Colonic mucosa (tissue), 4 donors: ENCODE data around the gene LGALS3. TPM values are rescaled to one million over a fixed set of nuclear protein-coding genes. Genes with fewer than 3 reads are reported as not detected.

Source experiments
- DNase-seq: peaks from one replicate; pipeline ENCODE4 v3.0.0-alpha.2; 2020
- H3K27ac ChIP-seq: fragments of 200-600 bp; one replicate; pipeline ENCODE4 v1.8.0; 2021
- H3K27me3 ChIP-seq: fragments of 200-600 bp; one replicate; pipeline ENCODE4 v1.8.0; 2021
- H3K36me3 ChIP-seq: fragments of 200-600 bp; one replicate; pipeline ENCODE4 v1.8.0; 2021
- H3K4me1 ChIP-seq: fragments of 200-600 bp; one replicate; pipeline ENCODE4 v1.8.0; 2021; ENCODE audit warnings: mild to moderate bottlenecking
- H3K4me3 ChIP-seq: fragments of 200-600 bp; one replicate; pipeline ENCODE4 v1.8.0; 2021
- H3K9ac ChIP-seq, 2 donors: one replicate each; pipeline ENCODE4 v1.7.0; 2013; ENCODE audit warnings: control low read depth in 2 of 2, low read depth in 2 of 2, low read length in 2 of 2
- H3K9me3 ChIP-seq: fragments of 200-600 bp; one replicate; pipeline ENCODE4 v1.8.0; 2021
- intact Hi-C: fragments of 100-400 bp; cut with DNase I; formaldehyde crosslinking; loops from one replicate; pipeline ENCODE4 v1.14.1; 2022
- total RNA-seq, 2 donors: library from RNA; stranded (reverse); fragmentation: NEBNext Ultra II Directional in 1 of 2; extraction: Animal tissue kit (Norgen Biotek cat#: 25700) in 1 of 2; gene quantifications; one replicate each; pipeline ENCODE4 v1.2.1, GENCODE V29; 2021
- TF ChIP-seq, protein P1 (sequence below): fragments of 200-600 bp; IDR thresholded peaks from one replicate; pipeline ENCODE4 v1.8.0; 2022; ENCODE audit warnings: antibody characterized with exemption, mild to moderate bottlenecking
- donor health status: healthy.
- donor health status: DM: no; HTN: no; CAD: no.
- donor health status: DM: no; HTN: no; CAD: no.

The LGALS3 gene
- total RNA-seq, 2 donors from 2014 or later: 1,592 to 1,798 TPM

DNA sequence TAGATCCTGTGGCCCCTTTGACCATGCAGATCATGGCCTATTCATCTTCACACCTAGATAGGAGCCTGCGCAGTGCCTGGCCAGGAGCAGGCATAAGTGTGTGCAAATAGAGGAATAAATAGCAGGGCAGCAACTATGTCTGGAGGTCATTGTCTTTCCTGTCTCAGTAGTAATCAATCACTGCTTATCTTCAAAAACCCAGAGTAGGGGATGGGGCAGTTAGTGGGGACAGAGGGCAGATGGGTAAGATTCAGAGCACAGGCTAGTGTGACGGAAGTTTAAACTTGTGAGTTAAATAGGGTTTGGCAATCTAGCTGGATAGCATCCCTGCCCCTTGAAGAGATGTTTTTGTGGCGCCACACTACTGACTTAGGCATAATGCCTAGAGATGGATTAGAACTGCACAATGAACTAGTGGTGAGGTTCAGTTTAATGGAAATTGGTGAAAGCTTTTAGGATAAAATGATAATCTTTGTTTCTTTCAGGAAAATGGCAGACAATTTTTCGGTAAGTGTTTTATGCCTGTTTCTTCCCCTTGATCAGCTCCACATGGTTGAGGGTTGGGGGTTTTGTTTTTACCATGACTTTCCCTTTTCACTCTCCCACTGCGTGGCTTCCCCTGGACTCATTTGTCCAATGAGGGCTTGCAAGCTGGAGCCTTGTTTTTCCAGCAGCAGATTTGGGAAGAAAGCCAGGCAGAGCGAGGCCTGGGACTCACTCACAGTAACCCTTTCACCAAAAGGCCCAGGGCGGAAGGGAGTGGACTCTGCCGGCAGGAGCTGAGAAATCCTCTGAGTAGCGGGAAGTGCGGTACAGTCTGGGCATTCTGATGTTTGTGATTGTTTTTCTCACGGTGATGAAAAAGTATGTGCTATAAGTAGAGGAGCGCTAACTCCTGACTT lies 8.1 kb downstream of the LGALS3 start:
- peak; percentile 63 for DNase-seq
- TF ChIP-seq, protein P1, sequence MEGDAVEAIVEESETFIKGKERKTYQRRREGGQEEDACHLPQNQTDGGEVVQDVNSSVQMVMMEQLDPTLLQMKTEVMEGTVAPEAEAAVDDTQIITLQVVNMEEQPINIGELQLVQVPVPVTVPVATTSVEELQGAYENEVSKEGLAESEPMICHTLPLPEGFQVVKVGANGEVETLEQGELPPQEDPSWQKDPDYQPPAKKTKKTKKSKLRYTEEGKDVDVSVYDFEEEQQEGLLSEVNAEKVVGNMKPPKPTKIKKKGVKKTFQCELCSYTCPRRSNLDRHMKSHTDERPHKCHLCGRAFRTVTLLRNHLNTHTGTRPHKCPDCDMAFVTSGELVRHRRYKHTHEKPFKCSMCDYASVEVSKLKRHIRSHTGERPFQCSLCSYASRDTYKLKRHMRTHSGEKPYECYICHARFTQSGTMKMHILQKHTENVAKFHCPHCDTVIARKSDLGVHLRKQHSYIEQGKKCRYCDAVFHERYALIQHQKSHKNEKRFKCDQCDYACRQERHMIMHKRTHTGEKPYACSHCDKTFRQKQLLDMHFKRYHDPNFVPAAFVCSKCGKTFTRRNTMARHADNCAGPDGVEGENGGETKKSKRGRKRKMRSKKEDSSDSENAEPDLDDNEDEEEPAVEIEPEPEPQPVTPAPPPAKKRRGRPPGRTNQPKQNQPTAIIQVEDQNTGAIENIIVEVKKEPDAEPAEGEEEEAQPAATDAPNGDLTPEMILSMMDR: no peak
- Histone ChIP-seq H3K27ac (peak overlapping the region; percentile 37), H3K4me3 (no peak overlapping the region), H3K4me1 (peaks cover 10% of the 10 kb centered on the region), H3K9ac (peak overlapping the region in 1 of 2 donors; percentile 7), H3K36me3 (peaks cover 29% of the 10 kb centered on the region), H3K27me3 (no peaks in the 10 kb centered on the region), H3K9me3 (no peaks in the 10 kb centered on the region)
- intact Hi-C loops: no loop called here

DNA sequence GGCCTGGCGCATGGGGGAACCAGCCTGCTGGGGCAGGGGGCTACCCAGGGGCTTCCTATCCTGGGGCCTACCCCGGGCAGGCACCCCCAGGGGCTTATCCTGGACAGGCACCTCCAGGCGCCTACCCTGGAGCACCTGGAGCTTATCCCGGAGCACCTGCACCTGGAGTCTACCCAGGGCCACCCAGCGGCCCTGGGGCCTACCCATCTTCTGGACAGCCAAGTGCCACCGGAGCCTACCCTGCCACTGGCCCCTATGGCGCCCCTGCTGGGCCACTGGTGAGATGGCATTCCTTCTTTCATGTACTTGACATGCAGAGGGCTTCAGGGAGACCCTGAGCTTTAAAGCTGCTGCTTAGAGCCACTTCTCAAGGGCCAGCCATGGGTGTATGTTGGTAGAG lies 9.0 kb downstream of the LGALS3 start:
- TF ChIP-seq, protein P1: no peak
- Histone ChIP-seq H3K9ac (no peak overlapping the region), H3K4me3 (no peak overlapping the region), H3K27me3 (no peaks in the 10 kb centered on the region), H3K27ac (no peak overlapping the region), H3K4me1 (peaks cover 10% of the 10 kb centered on the region), H3K9me3 (no peaks in the 10 kb centered on the region), H3K36me3 (peaks cover 29% of the 10 kb centered on the region)
- DNase-seq: no peak
- intact Hi-C loops: no loop called here

DNA sequence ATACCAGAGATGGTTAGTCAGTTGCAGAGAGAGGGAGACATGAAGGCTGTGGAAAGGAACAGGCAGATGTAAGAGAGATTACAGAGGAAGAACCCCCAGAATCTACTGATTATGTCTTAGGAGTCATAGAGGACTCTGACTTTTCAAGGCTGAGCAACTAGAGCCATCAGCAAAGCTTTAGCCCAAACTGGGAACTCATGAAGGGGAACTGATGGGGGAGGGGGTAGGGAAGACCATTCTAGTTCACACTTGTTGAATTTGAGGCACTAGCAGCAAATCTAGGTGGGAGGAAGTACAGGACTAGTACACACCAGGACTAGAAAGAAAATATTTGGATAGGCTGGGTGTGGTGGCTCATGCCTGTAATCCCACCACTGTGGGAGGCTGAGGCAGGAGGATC lies 10.1 kb downstream of the LGALS3 start:
- Histone ChIP-seq H3K9ac (no peak overlapping the region), H3K9me3 (no peaks in the 10 kb centered on the region), H3K36me3 (peaks cover 37% of the 10 kb centered on the region), H3K27ac (no peak overlapping the region), H3K4me1 (peaks cover under 1% of the 10 kb centered on the region), H3K4me3 (no peak overlapping the region), H3K27me3 (no peaks in the 10 kb centered on the region)
- no peak for DNase-seq
- TF ChIP-seq, protein P1: no peak
- intact Hi-C loops: no loop called here

DNA sequence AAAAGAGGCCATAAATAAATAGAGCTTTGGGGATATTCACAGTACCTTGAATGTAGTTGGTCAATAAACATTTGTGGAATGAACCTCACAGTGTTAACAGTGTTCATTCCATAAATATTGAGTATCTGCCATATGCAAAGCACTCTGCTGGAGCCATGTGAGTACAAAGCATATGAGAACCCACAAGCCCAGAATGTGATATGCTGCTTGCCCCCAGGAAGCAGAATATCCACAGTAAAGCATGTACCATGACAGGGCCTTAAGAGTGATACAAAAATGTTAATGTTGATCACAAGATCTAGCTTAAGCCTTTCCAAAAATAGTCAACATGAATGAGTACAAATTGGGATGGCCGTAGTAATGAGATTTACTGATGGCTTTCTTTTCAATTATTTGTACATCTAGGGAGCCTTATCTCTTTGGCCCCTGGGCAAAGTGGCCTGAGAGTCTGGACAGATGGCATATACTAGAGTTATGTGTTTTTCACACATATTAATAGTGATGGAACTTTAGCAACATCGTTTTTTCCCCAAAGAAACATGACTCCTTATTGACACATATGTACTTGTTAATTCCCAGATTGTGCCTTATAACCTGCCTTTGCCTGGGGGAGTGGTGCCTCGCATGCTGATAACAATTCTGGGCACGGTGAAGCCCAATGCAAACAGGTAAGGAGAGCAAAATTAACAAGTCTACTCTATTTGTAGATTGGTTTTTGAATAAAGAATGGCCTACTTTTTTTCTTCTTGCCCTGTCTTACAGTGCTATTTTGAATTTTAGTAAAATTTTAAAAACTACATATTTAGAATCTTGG lies 10.9 kb downstream of the LGALS3 start:
- no peaks in the 10 kb centered on the region for H3K4me1 ChIP-seq
- H3K9me3 ChIP-seq: no peaks in the 10 kb centered on the region
- H3K9ac ChIP-seq: no peak overlapping the region
- no peak overlapping the region for H3K27ac ChIP-seq
- H3K27me3 ChIP-seq: no peaks in the 10 kb centered on the region
- intact Hi-C loops: no loop called here
- peaks cover 44% of the 10 kb centered on the region for H3K36me3 ChIP-seq
- TF ChIP-seq, protein P1: no peak
- no peak overlapping the region for H3K4me3 ChIP-seq
- DNase-seq: no peak

DNA sequence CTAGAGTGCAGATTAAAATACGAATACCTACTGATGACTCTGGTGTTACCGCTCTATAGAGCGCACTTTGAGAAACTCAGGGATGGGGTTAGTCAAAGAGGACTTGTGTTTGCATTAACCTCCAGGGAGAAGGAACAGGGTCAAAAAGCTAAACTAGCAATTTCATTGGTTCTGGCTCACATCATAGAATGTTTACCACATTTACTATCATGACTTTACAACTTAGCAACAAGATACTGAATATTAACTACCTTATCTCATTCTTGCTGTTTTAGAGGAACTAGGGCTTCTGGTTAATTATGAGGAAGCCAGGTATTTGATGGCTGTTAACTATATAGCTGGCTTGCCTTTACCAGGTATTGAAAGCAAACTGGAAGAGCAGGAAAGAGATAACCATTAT lies 12.8 kb downstream of the LGALS3 start:
- Histone ChIP-seq H3K9me3 (no peaks in the 10 kb centered on the region), H3K27me3 (no peaks in the 10 kb centered on the region), H3K36me3 (peaks cover 46% of the 10 kb centered on the region), H3K27ac (no peak overlapping the region), H3K4me1 (no peaks in the 10 kb centered on the region), H3K9ac (no peak overlapping the region), H3K4me3 (no peak overlapping the region)
- DNase-seq: no peak
- intact Hi-C loops: no loop called here
- TF ChIP-seq, protein P1: no peak
